Measurements from ENCODE around the gene NCOA5. TPM values are rescaled to one million over a fixed set of nuclear protein-coding genes. Genes with fewer than 3 reads are reported as not detected.
A peak's percentile ranks its signal among the peaks of the same experiment; 100 is the strongest.

NCOA5 gene
- total RNA-seq, 1 experiment from 2014 or later: 26.9 TPM

GRCh38 chr20:46133886-46134654 is 44.3 kb upstream of the NCOA5 start:
- DNase-seq: no peak
- H4K20me1 ChIP-seq (ENCODE audit: low read length): no peaks in the 10 kb centered on the region
- H3K36me3 ChIP-seq (ENCODE audit: low read depth, low read length): no peaks in the 10 kb centered on the region
- BruUV-seq (replicated peaks): no TSS peak
- H3K9me2 ChIP-seq (replicated peaks; ENCODE audit: low read length): no peaks in the 10 kb centered on the region
- TF ChIP-seq CTCF (conservative IDR thresholded peaks at IDR 0.05; ENCODE audit: low read depth, low read length) (no peak), EZH2phosphoT487 (IDR thresholded peaks at IDR 0.05; ENCODE audit: borderline replicate concordance, low read length) (no peak), EZH2 (IDR thresholded peaks at IDR 0.05; ENCODE audit: low read length, unreplicated experiment) (no peak)
- H3K4me3 ChIP-seq (ENCODE audit: low read length): no peak overlapping the region
- CTCF ChIA-PET: interaction anchor here (0.5 kb wide), 1 partner anchor 111 kb away, joined by 3 read pairs; no protein-coding TSS in a partner anchor
- H3K27me3 ChIP-seq (ENCODE audit: low read length): peaks cover 52% of the 10 kb centered on the region
- H3K9me3 ChIP-seq (ENCODE audit: low read length): no peaks in the 10 kb centered on the region
- no peak overlapping the region for H3K9ac ChIP-seq (ENCODE audit: low read length)
- POLR2A ChIA-PET (ENCODE audit: unreplicated experiment): no interaction called here
- no peaks in the 10 kb centered on the region for H3K4me1 ChIP-seq (ENCODE audit: insufficient read depth, low read length)
- no peak overlapping the region for H3K4me2 ChIP-seq (ENCODE audit: low read length)
- intact Hi-C loops (cut with micrococcal nuclease): loop anchor here (2.0 to 5.0 kb wide), 4 partner anchors 41 to 353 kb away; no protein-coding TSS in a partner anchor
- H3K27ac ChIP-seq (ENCODE audit: low read length): no peak overlapping the region
- H3F3A ChIP-seq (ENCODE audit: low read length, unreplicated experiment): no peaks in the 10 kb centered on the region
- H2AFZ ChIP-seq (ENCODE audit: low read length): no peak overlapping the region
- H3K79me2 ChIP-seq (ENCODE audit: low read length): no peaks in the 10 kb centered on the region
- ATAC-seq: no peak

- no peak overlapping the region for H3K9ac ChIP-seq (ENCODE audit: low read length)
- H2AFZ ChIP-seq (ENCODE audit: low read length): no peak overlapping the region; the same call in 1 of the 2 replicates
- H3K4me1 ChIP-seq (ENCODE audit: insufficient read depth, low read length): peaks cover 4% of the 10 kb centered on the region
- no peak overlapping the region for H3K27ac ChIP-seq (ENCODE audit: low read length)
- H3K4me2 ChIP-seq (ENCODE audit: low read length): peak overlapping the region; percentile 18; the same call in 1 of the 2 replicates
- no peaks in the 10 kb centered on the region for H3K36me3 ChIP-seq (ENCODE audit: low read depth, low read length)
- H3F3A ChIP-seq (ENCODE audit: low read length, unreplicated experiment): no peaks in the 10 kb centered on the region
- ChIA-PET CTCF (interaction anchor here (0.7 to 1.0 kb wide), 2 partner anchors 112 to 306 kb away, joined by 4 to 6 read pairs; no protein-coding TSS in a partner anchor), POLR2A (ENCODE audit: unreplicated experiment) (no interaction called here)
- H3K4me3 ChIP-seq (ENCODE audit: low read length): no peak overlapping the region
- DNase-seq (peak; percentile 76), ATAC-seq (peak; percentile 96)
- H3K27me3 ChIP-seq (ENCODE audit: low read length): peaks cover 43% of the 10 kb centered on the region
- H4K20me1 ChIP-seq (ENCODE audit: low read length): no peaks in the 10 kb centered on the region
- peak; percentile 92 for TF ChIP-seq CTCF (conservative IDR thresholded peaks at IDR 0.05; ENCODE audit: low read depth, low read length)
- TF ChIP-seq EZH2 (IDR thresholded peaks at IDR 0.05; ENCODE audit: low read length, unreplicated experiment): no peak
- intact Hi-C loops (cut with micrococcal nuclease): loop anchor here (1.0 to 5.0 kb wide), 5 partner anchors 42 to 355 kb away; no protein-coding TSS in a partner anchor
- H3K9me2 ChIP-seq (replicated peaks; ENCODE audit: low read length): no peaks in the 10 kb centered on the region
- BruUV-seq (replicated peaks): no TSS peak
- no peaks in the 10 kb centered on the region for H3K79me2 ChIP-seq (ENCODE audit: low read length)
- H3K9me3 ChIP-seq (ENCODE audit: low read length): no peaks in the 10 kb centered on the region
These were observed 43.0 kb upstream of the NCOA5 start for GRCh38 chr20:46132705-46133120.

GRCh38 chr20:46131396-46131795 is 41.6 kb upstream of the NCOA5 start:
- no peak overlapping the region for H3K27ac ChIP-seq (ENCODE audit: low read length)
- peaks cover 17% of the 10 kb centered on the region for H3K4me1 ChIP-seq (ENCODE audit: insufficient read depth, low read length)
- H3F3A ChIP-seq (ENCODE audit: low read length, unreplicated experiment): peaks cover 6% of the 10 kb centered on the region
- TF ChIP-seq EZH2 (IDR thresholded peaks at IDR 0.05; ENCODE audit: low read length, unreplicated experiment) (no peak), EZH2phosphoT487 (IDR thresholded peaks at IDR 0.05; ENCODE audit: borderline replicate concordance, low read length) (no peak), CTCF (conservative IDR thresholded peaks at IDR 0.05; ENCODE audit: low read depth, low read length) (no peak)
- H2AFZ ChIP-seq (ENCODE audit: low read length): no peak overlapping the region
- H3K27me3 ChIP-seq (ENCODE audit: low read length): peaks cover 33% of the 10 kb centered on the region
- no peak overlapping the region for H3K4me3 ChIP-seq (ENCODE audit: low read length)
- intact Hi-C loops (cut with micrococcal nuclease): loop anchor here (5.0 kb wide), 3 partner anchors 181 to 356 kb away; no protein-coding TSS in a partner anchor
- H3K36me3 ChIP-seq (ENCODE audit: low read depth, low read length): no peaks in the 10 kb centered on the region
- no peaks in the 10 kb centered on the region for H3K9me3 ChIP-seq (ENCODE audit: low read length)
- no peak overlapping the region for H3K4me2 ChIP-seq (ENCODE audit: low read length)
- H3K79me2 ChIP-seq (ENCODE audit: low read length): no peaks in the 10 kb centered on the region
- H3K9ac ChIP-seq (ENCODE audit: low read length): no peak overlapping the region
- ChIA-PET POLR2A (ENCODE audit: unreplicated experiment) (no interaction called here), CTCF (interaction anchor here (0.5 kb wide), 1 partner anchor 66 kb away, joined by 7 read pairs; no protein-coding TSS in a partner anchor)
- no peaks in the 10 kb centered on the region for H4K20me1 ChIP-seq (ENCODE audit: low read length)
- BruUV-seq (replicated peaks): no TSS peak
- ATAC-seq: no peak
- no peaks in the 10 kb centered on the region for H3K9me2 ChIP-seq (replicated peaks; ENCODE audit: low read length)
- no peak for DNase-seq
